GM19193 (cell line): Measurements from ENCODE around the gene PFKP.

Experiments
- POLR2A ChIP-seq: IDR thresholded peaks from 4 replicates; pipeline ENCODE4 v1.6.1; 2011; ENCODE audit not compliant: insufficient read depth, insufficient read length; ENCODE audit errors: extremely low read depth

The PFKP gene

GRCh38 chr10:3040069-3040468 lies 27.3 kb upstream of the PFKP start:
- no peak for TF ChIP-seq POLR2A

- no peak for TF ChIP-seq POLR2A
Observed at GRCh38 chr10:3042589-3042988, 24.8 kb upstream of the PFKP start.

- no peak for TF ChIP-seq POLR2A
Observed at GRCh38 chr10:3043512-3044368, 23.6 kb upstream of the PFKP start.

- no peak for TF ChIP-seq POLR2A
Observed at GRCh38 chr10:3045471-3046209, 21.7 kb upstream of the PFKP start.

GRCh38 chr10:3046210-3046779 lies 21.1 kb upstream of the PFKP start:
- no peak for TF ChIP-seq POLR2A

- TF ChIP-seq POLR2A: no peak
Observed at GRCh38 chr10:3046981-3047547, 20.3 kb upstream of the PFKP start.

GRCh38 chr10:3047596-3047995 lies 19.8 kb upstream of the PFKP start:
- no peak for TF ChIP-seq POLR2A

GRCh38 chr10:3048119-3049019 lies 19.0 kb upstream of the PFKP start:
- TF ChIP-seq POLR2A: no peak

GRCh38 chr10:3051692-3052091 lies 15.7 kb upstream of the PFKP start:
- TF ChIP-seq POLR2A: no peak

- no peak for TF ChIP-seq POLR2A
Observed at GRCh38 chr10:3053155-3053554, 14.2 kb upstream of the PFKP start.

- TF ChIP-seq POLR2A: no peak
Observed at GRCh38 chr10:3054183-3054850, 13.0 kb upstream of the PFKP start.

- no peak for TF ChIP-seq POLR2A
Observed at GRCh38 chr10:3054851-3055199, 12.5 kb upstream of the PFKP start.

- no peak for TF ChIP-seq POLR2A
Observed at GRCh38 chr10:3056280-3057037, 10.9 kb upstream of the PFKP start.
